Activated gamma-delta T cell (primary cell): Measurements from ENCODE around the gene AHCYL2.
"Not testable (repeated sequence)": the region's sequence is repeated elsewhere in the genome, so short reads cannot be mapped to it uniquely, and the experiment has no call there.

ENCODE experiments used
- DNase-seq: peaks from one replicate; lab custom pipeline; 2025; lab: John Stamatoyannopoulos, UW

The AHCYL2 gene

DNA sequence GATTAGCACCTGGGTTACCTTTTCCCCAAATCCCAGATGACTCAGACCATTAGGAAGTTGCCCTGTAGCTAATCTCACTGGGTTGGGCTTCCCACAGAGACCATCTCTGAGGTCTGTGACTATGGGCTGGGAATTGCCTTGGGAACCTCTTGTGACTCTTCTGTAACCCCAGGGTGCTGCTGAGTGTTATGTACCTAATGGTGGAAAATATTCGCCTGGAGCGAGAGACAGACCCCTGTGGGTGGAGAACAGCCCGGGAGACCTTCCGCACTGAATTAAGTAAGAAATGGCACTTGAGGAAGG, 229.4 kb downstream of the AHCYL2 start:
- DNase-seq = no peak

DNA sequence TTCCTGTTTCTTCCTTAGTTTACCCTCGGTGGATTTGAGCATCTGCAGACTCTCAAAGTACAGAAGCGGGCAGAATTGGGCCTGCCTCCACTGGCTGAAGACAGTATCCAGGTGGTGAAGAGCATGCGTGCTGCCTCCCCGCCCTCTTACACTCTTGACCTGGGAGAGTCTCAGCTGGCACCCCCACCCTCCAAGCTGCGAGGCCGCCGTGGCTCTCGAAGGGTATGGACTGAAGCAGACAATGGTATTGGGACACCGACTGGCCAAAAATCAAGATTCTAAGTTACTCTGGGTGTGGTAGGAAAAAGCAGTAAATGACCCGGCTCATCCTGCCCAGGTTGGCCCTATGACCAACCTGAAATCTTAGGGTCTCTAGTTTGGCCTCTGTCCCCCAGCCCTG, 231.6 kb downstream of the AHCYL2 start:
- DNase-seq = no peak

DNA sequence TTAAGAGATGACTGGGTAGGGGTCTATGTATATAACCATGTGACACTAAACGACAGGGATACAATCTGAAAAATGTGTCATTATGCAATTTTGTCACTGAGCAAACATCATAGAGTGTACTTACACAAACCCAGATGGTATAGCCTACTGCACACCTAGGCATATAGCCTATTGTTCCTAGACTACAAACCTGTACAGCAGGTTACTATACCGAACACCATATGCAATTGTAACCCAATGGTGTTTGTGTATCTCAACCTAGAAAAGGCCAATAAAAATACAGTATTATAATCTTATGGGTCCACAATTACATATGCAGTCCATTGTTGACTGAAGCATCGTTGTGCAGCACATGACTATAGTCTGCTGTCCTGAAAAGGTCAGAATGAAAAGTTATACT, 232.3 kb downstream of the AHCYL2 start:
- no peak for DNase-seq

DNA sequence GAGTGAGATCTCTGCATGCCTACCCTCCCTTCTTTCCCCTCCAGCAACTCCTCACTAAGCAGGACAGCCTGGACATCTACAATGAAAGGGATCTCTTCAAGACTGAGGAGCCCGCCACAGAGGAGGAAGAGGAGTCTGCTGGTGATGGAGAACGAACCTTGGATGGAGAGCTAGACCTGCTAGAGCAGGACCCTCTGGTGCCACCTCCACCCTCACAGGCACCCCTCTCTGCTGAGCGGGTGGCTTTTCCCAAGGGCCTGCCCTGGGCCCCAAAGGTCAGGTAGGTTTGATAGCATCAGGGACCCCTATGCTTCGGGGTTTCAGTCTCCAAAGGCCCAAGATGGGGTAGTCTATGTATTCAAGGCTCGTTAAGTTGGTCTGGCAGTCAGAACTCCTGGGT, 233.3 kb downstream of the AHCYL2 start:
- no peak for DNase-seq

DNA sequence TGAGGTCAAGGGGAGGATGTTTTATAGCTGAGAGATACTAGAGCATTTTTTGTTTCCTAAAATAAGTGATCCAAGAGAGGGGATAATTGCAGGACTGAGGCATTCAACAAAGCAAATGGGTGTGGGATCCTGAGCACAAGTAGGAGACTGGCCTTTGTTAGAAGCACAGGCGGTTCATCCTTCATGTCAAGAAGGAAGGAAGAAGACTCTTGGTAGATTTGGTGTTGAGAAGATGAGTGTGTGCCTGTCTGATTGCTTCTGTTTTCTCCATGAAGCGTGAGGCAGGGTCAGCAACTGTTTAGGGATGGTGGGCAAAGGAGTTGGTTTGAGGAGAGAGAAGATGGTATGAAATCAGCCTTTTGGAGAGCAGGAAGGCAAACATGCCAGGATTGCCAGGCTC, 237.0 kb downstream of the AHCYL2 start:
- no peak for DNase-seq

DNA sequence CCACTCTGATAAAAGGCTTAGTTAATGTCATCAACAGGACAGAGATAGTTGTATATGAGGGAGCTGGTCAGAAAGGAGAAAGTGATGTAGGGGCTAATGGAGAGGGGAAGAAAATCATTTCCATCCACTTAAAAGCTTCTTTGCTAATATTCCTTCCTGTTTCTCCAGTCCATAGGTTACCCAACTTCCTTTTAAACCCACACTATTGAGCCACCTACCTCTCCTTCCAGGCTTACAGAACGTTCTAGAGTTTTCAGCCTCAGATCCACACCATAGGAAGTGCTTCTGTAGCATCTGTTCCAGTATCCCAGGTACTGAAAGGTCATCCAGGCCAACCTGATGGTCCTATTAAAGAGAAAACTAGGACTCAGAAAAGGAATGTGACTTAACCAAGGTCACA, 237.6 kb downstream of the AHCYL2 start:
- no peak for DNase-seq

DNA sequence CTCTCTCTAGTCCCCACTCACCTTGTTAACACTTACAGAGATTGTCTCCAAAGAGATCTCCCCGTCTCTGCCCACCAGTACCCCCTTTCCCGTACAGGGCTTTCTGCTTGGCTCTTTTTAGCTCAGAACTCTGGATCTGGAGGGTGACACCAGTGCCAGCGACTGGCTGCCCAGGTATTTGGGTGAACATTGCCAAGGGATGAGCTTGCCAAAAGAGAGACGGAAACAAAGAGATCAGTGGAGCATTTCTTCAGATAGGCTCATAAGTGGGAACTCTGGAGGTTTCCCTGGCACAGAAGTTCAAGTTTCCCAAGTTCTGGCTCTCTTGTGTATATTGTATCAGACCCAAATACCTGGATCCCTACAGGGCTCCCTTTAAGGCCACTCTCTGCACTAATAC, 239.4 kb downstream of the AHCYL2 start:
- DNase-seq = no peak

DNA sequence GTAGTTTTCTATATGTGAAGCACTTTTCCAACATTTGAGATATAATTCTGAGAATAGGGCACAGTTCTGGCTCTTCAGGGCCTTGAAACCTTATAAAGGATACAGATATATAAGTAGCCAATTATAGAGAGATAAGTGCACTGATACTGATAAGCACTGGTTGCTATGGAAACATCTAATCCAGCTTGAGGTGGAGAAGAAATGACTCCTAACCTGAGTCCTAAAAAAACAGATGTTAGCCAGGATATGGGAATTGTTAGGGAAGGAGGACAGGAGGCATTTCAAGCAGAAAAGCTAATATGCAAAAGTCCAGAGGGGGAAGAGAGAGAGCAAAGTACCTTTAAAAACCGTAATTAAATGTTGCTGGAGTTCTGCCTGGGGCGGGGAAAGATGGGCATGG, 240.2 kb downstream of the AHCYL2 start:
- no peak for DNase-seq

DNA sequence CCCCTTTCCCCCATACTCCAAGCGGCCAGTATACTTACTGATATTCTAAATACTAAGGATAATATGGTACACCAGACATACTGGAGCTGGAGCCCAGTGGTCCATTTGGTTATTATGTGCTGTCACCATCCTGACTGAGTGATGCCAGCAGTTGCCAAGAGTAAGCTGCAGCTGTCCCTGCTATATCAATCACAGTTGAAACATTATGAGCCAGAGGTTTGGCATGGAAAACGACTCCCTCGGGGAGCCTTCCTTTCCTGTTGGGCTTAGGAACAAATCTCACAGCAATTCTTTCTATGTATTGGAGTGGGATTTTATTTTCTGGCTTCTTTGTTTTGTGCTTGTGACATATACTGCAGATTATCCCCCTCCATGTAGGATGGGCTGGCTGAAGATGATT, 242.0 kb downstream of the AHCYL2 start:
- no peak for DNase-seq

DNA sequence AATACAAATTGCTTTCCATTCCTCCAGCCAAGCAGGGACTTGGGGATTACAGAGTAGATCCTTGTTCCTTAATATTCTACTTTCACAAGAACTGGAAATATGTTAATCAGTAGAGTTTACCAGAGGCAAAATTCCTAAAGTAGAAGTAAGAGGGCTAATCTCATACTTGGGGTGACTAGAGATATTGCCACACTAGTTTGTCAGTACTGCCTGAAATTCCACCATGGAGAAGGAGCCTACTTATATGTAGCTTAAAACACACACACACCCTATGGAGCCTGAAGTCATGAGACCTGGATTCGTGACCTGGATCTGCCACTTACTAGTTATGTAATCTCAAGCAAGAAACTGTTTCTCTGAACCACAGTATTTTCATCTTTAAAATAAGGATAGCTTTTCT, 243.3 kb downstream of the AHCYL2 start:
- DNase-seq = no peak

DNA sequence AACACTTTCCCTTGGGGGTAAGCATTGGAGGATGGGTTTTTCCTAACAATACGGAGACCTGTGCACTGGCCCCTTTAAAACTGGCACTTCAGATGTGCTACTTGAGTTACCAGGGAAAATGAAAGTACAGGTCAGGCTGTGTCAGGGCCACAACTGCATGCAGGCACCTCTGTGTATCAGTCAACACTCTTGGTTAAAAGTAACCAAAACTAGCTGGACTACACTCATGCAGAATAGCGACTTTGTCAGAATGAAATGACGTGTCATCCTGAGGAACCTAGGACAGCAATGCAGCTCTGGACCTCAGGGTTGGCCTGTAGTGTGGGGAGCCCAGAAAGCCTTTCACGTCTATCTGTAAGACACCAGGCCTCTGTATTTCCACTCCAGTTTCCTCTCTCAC, 243.7 kb downstream of the AHCYL2 start:
- no peak for DNase-seq

DNA sequence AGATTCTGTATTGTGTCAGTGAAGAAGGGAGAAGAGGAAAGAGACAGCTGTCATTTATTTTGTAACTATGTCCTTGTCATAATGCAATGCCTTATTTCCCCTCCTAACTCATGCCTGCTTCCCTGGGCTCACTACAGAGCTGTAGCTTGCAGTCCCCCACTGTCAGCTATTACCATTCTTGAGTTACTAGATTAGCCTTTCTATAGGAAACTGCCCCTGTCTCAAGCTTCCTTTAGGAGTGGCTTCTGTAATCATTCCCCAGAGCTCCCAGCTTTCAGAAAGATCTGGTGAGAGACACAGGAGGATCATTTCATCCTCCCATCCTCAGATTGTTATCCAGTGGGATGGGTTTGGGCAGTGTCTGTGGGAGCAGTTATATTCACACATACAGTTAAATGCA, 245.1 kb downstream of the AHCYL2 start:
- no peak for DNase-seq

DNA sequence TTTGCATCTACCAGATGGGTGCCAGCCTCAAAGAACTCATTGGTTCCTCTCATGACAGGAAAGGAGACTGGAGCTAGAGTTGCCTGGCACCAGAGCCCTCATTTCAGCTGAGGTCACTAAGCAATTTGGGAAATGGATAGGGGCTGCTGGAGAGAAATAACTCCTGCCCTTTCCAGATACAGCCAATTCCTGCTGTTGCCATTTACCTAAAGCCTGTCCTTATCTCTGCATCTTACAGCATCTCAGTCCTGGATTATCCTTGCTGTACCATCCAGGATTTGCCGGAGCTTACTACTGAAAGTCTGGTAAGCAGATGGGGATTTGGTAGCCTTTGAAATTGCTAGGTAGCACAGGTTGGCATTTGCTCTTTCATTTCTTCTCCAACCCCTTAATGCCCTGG, 245.6 kb downstream of the AHCYL2 start:
- DNase-seq = no peak

DNA sequence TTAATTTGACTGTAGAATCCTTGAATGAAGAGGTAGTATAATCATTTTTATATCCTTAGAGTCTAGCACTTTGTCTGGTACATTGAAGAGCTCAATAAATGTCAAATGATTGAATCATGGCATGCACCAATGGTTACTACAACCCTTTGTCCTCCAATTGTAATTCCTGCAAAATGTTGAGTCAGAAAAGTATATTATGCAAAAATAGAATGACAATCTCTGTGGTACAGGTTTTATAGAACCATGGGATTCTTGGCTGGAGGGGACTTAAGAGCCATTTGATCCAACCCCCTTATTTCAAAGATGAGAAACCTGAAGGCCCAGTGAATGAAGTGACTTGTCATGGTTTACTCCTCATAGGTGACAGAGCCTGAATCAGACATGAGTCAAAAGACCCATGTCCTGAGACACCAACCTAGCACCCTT, 246.6 kb downstream of the AHCYL2 start:
- DNase-seq = no peak

DNA sequence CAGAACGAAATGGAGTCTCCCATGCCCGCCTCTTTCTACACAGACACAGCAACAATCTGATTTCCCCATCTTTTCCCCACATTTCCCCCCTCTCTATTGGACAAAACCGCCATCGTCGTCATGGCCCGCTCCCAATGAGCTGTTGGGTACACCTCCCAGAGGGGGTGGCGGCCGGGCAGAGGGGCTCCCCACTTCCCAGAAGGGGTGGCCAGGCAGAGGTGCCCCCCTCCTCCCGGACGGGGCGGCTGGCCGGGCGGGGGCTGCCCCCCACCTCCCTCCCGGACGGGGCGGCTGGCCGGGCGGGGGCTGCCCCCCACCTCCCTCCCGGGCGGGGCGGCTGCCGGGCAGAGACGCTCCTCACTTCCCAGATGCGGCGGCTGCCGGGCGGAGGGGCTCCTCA, 251.1 kb downstream of the AHCYL2 start:
- DNase-seq = not testable (repeated sequence)

DNA sequence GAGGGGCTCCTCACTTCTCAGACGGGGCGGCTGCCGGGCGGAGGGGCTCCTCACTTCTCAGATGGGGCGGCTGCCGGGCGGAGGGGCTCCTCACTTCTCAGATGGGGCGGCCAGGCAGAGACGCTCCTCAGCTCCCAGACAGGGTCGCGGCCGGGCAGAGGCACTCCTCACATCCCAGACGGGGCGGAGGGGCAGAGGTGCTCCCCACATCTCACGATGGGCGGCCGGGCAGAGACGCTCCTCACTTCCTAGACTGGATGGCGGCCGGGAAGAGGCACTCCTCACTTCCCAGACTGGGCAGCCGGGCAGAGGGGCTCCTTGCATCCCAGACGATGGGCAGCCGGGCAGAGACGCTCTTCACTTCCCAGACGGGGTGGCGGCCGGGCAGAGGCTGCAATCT, 251.6 kb downstream of the AHCYL2 start:
- not testable (repeated sequence) for DNase-seq
